Measurements from ENCODE around the gene ACAD8. TPM values are rescaled to one million over a fixed set of nuclear protein-coding genes. Genes with fewer than 3 reads are reported as not detected.
A peak's percentile ranks its signal among the peaks of the same experiment; 100 is the strongest.
"Not testable (repeated sequence)": the region's sequence is repeated elsewhere in the genome, so short reads cannot be mapped to it uniquely, and the experiment has no call there.

ACAD8 gene
- total and polyA plus RNA-seq, 10 of the 15 experiments (the other 5 are each of a cell fraction or from before 2014, with no cell fraction given) = 9.9 to 34.8 (median 22.2) TPM

GRCh38 chr11:134254433-134255183 lies 1.2 kb downstream of the ACAD8 start:
- H3K4me3 ChIP-seq = peak overlapping the region; percentile 86
- DNase-seq (ENCODE audit: low read depth, low spot score) (no peak), ATAC-seq (no peak), FAIRE-seq (no peak)
- intact Hi-C loops (cut with micrococcal nuclease; ENCODE audit: unreplicated experiment) = loop anchor here (10.0 kb wide), 1 partner anchor 50 kb away; no protein-coding TSS in a partner anchor
- POLR2A ChIA-PET = interaction anchor here (0.7 kb wide), 1 partner anchor 30 kb away, joined by 3 read pairs; the partner anchor contains the start of genes NCAPD3 and VPS26B
- H3K9ac ChIP-seq (ENCODE audit: control insufficient read depth, insufficient read depth, low read length) = no peak overlapping the region
- peak overlapping the region; percentile 73 for H3K4me2 ChIP-seq (ENCODE audit: control insufficient read depth, insufficient read depth)
- no peaks in the 10 kb centered on the region for H3K9me3 ChIP-seq (replicated peaks; ENCODE audit: control insufficient read depth, insufficient read depth, low read length)
- TSS peak; percentile 57 for BruUV-seq (replicated peaks)
- no peaks in the 10 kb centered on the region for H3K27me3 ChIP-seq (replicated peaks in 1 of 2; ENCODE audit: control insufficient read depth in 2 of 2, insufficient read depth in 2 of 2, low read length in 1 of 2)
- in situ Hi-C loops (cut with MboI) = no loop called here
- no peak overlapping the region for H2AFZ ChIP-seq (ENCODE audit: control insufficient read depth, low read depth, low read length)
- WGBS (ENCODE audit: insufficient coverage, insufficient replicate concordance, low lambda C conversion rate, missing lambda C conversion rate) = 89% methylated on average over 3 of the region's 3 CpGs
- TF ChIP-seq ZBED1 (IDR thresholded peaks at IDR 0.05; ENCODE audit: borderline replicate concordance) (peak; percentile 34; the same call in 1 of the 2 replicates), ZNF24 (IDR thresholded peaks at IDR 0.05) (no peak), NR2C1 (IDR thresholded peaks at IDR 0.05) (no peak), SUZ12 (IDR thresholded peaks at IDR 0.05; ENCODE audit: unreplicated experiment) (no peak), NFYB (IDR thresholded peaks at IDR 0.05; ENCODE audit: insufficient read depth, low read depth, low read length) (no peak)
- H3K79me2 ChIP-seq (ENCODE audit: control insufficient read depth, insufficient read depth, low read length) = peaks cover 6% of the 10 kb centered on the region
- H3K36me3 ChIP-seq (ENCODE audit: control insufficient read depth in 2 of 2, insufficient read depth in 2 of 2, low read length in 1 of 2) = peaks cover 0 to 4% of the 10 kb centered on the region in 2 experiments; a peak in 2 of 4 replicates
- H3K27ac ChIP-seq (ENCODE audit: control insufficient read depth, insufficient read depth) = no peak overlapping the region
- no peaks in the 10 kb centered on the region for H4K20me1 ChIP-seq (ENCODE audit: control insufficient read depth, insufficient read depth)
- RAD21 ChIA-PET (ENCODE audit: unreplicated experiment) = interaction anchor here (1.2 kb wide), 1 partner anchor 47 kb away, joined by 3 read pairs; no protein-coding TSS in a partner anchor
- SMC1A ChIA-PET (ENCODE audit: uncharacterized antibody, unreplicated experiment) = interaction anchor here (0.6 to 2.2 kb wide), 2 partner anchors 12 to 26 kb away, joined by 3 to 8 read pairs; no protein-coding TSS in a partner anchor
- CTCF ChIA-PET = interaction anchor here (0.6 to 3.4 kb wide), 2 partner anchors 25 to 47 kb away, joined by 3 to 18 read pairs; no protein-coding TSS in a partner anchor
- no peaks in the 10 kb centered on the region for H3K4me1 ChIP-seq (ENCODE audit: control insufficient read depth, insufficient read depth, low read length)

GRCh38 chr11:134255184-134255561 lies 1.8 kb downstream of the ACAD8 start:
- WGBS (ENCODE audit: insufficient coverage, insufficient replicate concordance, low lambda C conversion rate, missing lambda C conversion rate) = 88% methylated on average over 5 of the region's 5 CpGs
- H4K20me1 ChIP-seq (ENCODE audit: control insufficient read depth, insufficient read depth); H2AFZ ChIP-seq (ENCODE audit: control insufficient read depth, low read depth, low read length); in situ Hi-C loops (cut with MboI); H3K4me1 ChIP-seq (ENCODE audit: control insufficient read depth, insufficient read depth, low read length); H3K36me3 ChIP-seq (ENCODE audit: control insufficient read depth in 2 of 2, insufficient read depth in 2 of 2, low read length in 1 of 2); H3K79me2 ChIP-seq (ENCODE audit: control insufficient read depth, insufficient read depth, low read length); H3K27me3 ChIP-seq (replicated peaks in 1 of 2; ENCODE audit: control insufficient read depth in 2 of 2, insufficient read depth in 2 of 2, low read length in 1 of 2); ATAC-seq; H3K4me3 ChIP-seq; H3K9me3 ChIP-seq (replicated peaks; ENCODE audit: control insufficient read depth, insufficient read depth, low read length); DNase-seq (ENCODE audit: low read depth, low spot score); BruUV-seq (replicated peaks); H3K27ac ChIP-seq (ENCODE audit: control insufficient read depth, insufficient read depth); H3K9ac ChIP-seq (ENCODE audit: control insufficient read depth, insufficient read depth, low read length); FAIRE-seq: not testable (repeated sequence)
- POLR2A ChIA-PET = interaction anchor here (0.7 kb wide), 1 partner anchor 31 kb away, joined by 3 read pairs; the partner anchor contains the start of genes NCAPD3 and VPS26B
- SMC1A ChIA-PET (ENCODE audit: uncharacterized antibody, unreplicated experiment) = interaction anchor here (0.6 to 2.2 kb wide), 3 partner anchors 12 to 35 kb away, joined by 3 to 8 read pairs (median 3); no protein-coding TSS in a partner anchor
- CTCF ChIA-PET = interaction anchor here (0.6 to 3.4 kb wide), 2 partner anchors 24 to 47 kb away, joined by 3 to 18 read pairs; no protein-coding TSS in a partner anchor
- peak overlapping the region; percentile 73; the same call in 1 of the 2 replicates for H3K4me2 ChIP-seq (ENCODE audit: control insufficient read depth, insufficient read depth)
- intact Hi-C loops (cut with micrococcal nuclease; ENCODE audit: unreplicated experiment) = loop anchor here (10.0 kb wide), 1 partner anchor 50 kb away; no protein-coding TSS in a partner anchor
- RAD21 ChIA-PET (ENCODE audit: unreplicated experiment) = interaction anchor here (1.2 kb wide), 1 partner anchor 48 kb away, joined by 3 read pairs; no protein-coding TSS in a partner anchor

All from GM12878 (cell line).